NCI-H1092 treated with DMSO at 0.1 percent for 48 hours (cell line): ENCODE measurements around the gene ZFP64.

Source experiments
- DNase-seq: peaks from one replicate; lab custom pipeline; 2025; lab: John Stamatoyannopoulos, UW

Gene ZFP64

DNA sequence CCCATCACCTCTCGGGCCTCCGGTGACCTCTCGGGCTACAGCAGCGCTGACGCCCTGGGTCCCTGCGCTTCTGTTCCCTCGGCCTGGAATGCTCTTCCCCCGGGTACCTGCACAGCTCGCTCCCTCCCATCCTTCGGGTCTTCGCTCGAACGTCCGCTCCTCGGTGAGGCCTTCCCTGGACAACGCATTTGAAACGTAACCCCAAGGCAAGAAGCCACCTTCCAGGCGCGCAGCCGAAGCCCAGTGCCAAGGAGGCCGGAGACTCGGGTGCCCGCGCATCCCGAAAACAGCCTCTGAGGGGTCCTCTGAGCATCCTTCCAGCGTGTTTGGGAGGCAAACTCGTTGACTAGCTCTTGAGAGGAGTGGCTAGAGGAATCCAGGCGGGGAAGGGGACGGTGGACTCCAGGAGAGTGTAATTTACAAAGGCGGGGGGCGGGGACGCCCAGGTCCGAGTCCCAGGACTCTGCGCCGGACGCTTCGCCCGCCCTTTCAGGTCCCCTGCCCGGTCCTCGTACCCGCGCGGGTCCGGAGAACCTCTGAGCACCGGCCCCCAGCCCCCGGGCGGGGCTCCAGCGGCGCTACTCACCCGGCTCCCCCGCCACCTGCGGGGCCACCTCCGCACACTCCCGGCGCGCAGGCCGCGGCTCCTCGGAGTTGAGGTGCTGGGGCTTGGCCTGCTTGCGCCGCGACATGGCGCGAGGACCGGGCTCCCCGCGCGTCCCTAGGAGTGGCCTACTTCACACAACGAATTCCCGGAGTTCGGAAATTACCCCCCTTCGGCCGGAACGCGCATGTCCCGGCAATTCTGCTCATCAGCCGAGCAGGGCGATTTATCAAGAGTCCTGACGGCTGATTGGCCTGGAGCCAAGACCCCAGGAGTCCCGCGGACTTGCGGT is 86.8 kb downstream of the ZFP64 start:
- DNase-seq, result no peak

GRCh38 chr20:52103913-52104545 is 87.5 kb downstream of the ZFP64 start:
- no peak for DNase-seq

GRCh38 chr20:52103335-52103912 is 88.2 kb downstream of the ZFP64 start:
- no peak for DNase-seq

DNA sequence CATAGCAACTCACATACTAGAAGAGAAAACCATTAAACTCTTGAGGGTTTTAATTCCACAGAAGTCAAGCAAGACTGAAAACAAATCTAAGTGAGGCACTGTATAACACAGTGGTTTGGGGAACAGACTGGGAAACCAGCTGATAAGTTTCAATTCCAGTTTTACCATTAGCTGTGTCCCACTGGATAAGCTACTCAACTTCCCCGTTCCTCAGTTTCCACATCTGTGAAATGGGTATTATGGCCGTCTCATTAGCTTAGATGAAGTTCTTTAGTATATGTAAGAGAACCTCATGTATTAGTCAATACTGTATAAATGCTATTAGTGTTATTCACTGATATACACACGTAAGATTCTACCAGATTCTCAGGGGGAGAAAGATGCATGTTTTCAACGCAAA is 89.0 kb downstream of the ZFP64 start:
- no peak for DNase-seq

- no peak for DNase-seq
These were observed 89.5 kb downstream of the ZFP64 start for GRCh38 chr20:52102126-52102525.
